K562 (cell line): ENCODE data around the gene TMED10.

Experiments
- C11orf30 ChIP-seq: fragments of 450-650 bp; IDR thresholded peaks from 2 replicates; pipeline ENCODE4 v1.6.1; 2016; ENCODE audit warnings: low read depth, mild to moderate bottlenecking
- FIP1L1 ChIP-seq: fragments of 200-400 bp; formaldehyde crosslinking; IDR thresholded peaks from 2 replicates; pipeline ENCODE4 v1.6.1; 2018; ENCODE audit warnings: mild to moderate bottlenecking, low read depth, low read length; ENCODE audit not compliant: poor library complexity, severe bottlenecking
- HDAC2 ChIP-seq: fragments of 450-650 bp; IDR thresholded peaks from 2 replicates; pipeline ENCODE4 v1.6.1; 2016; ENCODE audit warnings: mild to moderate bottlenecking
- JUND ChIP-seq, 2 experiments: IDR thresholded peaks; 2 replicates in 1 of 2; 3 replicates in 1 of 2; pipeline ENCODE4 v1.6.1; 2011; ENCODE audit warnings: borderline replicate concordance in 2 of 2, low read depth in 2 of 2, low read length in 2 of 2, improper control_type of control experiment in 1 of 2, missing biosample characterization in 1 of 2, missing genetic modification characterization in 1 of 2, missing genetic modification reagents in 1 of 2
- MEF2D ChIP-seq: conservative IDR thresholded peaks from 2 replicates; pipeline ENCODE4 v1.6.1; 2016; ENCODE audit warnings: low read depth, missing genetic modification characterization, missing compliant biosample characterization
- MXI1 ChIP-seq: IDR thresholded peaks from 2 replicates; pipeline ENCODE4 v1.6.1; 2011; ENCODE audit warnings: low read depth, mild to moderate bottlenecking, improper control_type of control experiment, low read length
- NFIC ChIP-seq: fragments of 450-650 bp; IDR thresholded peaks from 2 replicates; pipeline ENCODE4 v1.6.1; 2017; ENCODE audit warnings: mild to moderate bottlenecking, inconsistent platforms
- RAD21 ChIP-seq, 2 experiments: fragments of 250-450 bp in 1 of 2; fragments of 450-650 bp in 1 of 2; sonication (Bioruptor Pico) in 1 of 2; formaldehyde crosslinking in 1 of 2; IDR thresholded peaks in 1 of 2; conservative IDR thresholded peaks in 1 of 2; 2 replicates each; pipeline versions ENCODE4 v1.4.0 to v1.8.0; 2020 to 2022; ENCODE audit warnings: mild to moderate bottlenecking in 2 of 2, moderate library complexity in 1 of 2
- SREBF2 ChIP-seq: sonication (generic); formaldehyde crosslinking; IDR thresholded peaks from 2 replicates; pipeline ENCODE4 v1.4.0; 2020; ENCODE audit warnings: mild to moderate bottlenecking, missing genetic modification reagents
- TCF7L2 ChIP-seq: fragments of 150-350 bp; IDR thresholded peaks from 2 replicates; pipeline ENCODE4 v1.6.1; 2016; ENCODE audit warnings: low read depth, mild to moderate bottlenecking, low read length, moderate library complexity
- ZSCAN29 ChIP-seq: fragments of 450-650 bp; IDR thresholded peaks from 2 replicates; pipeline ENCODE4 v1.6.1; 2017
- TF ChIP-seq, protein P1 (sequence below), 3 experiments: IDR thresholded peaks in 2 of 3; conservative IDR thresholded peaks in 1 of 3; 2 replicates each; pipeline ENCODE4 v1.5.1; 2011 to 2012; ENCODE audit warnings: low read length in 3 of 3, mild to moderate bottlenecking in 3 of 3, control low read depth in 2 of 3, improper control_type of control experiment in 1 of 3, inconsistent platforms in 1 of 3, low read depth in 1 of 3, mixed read lengths in 1 of 3, moderate library complexity in 1 of 3; ENCODE audit not compliant: insufficient read depth in 2 of 3
- TF ChIP-seq, protein P2 (sequence below): fragments of 250-450 bp; sonication (Bioruptor Pico); IDR thresholded peaks from 2 replicates; pipeline ENCODE4 v1.4.0; 2020
- TF ChIP-seq, protein P3 (sequence below): fragments of 150-350 bp; conservative IDR thresholded peaks from 2 replicates; pipeline ENCODE4 v1.6.1; 2014; ENCODE audit warnings: low read length

DNA sequence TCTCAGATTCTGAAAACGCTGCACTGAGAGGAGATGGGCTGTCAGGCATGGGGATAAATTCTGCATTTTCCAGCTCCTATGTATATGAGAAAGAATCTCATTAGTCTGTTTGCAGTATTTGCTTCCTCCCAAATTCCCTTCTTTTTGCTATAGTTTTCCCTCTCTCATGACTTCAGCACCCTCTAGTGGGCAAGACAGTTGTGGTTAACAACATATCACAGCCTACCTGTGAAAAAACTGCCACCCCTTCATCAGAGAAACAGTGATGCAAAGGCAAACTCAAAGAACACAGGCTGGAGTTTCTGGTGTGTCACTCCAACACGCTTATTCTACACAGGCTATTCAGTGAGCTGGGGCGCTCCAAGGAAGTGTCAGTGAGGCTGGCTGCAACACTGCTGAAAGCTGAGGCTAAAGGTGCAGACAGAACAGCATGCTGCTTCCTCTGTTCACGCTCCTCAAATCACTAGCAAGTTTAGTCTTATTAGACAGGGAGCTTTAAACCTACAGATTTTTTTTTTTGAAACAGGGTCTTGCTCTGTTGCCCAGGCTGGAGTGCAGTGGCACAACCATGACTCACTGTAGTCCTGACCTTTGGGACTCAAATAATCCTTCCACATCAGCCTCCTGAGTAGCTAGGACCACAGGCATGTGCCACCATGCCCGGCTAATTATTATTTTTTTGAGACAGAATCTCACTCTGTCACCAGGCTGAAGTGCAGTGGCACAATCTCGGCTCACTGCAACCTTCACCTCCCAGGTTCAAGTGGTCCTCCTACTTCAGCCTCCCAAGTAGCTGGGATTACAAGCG is 87.6 kb downstream of the TMED10 start:
- TF ChIP-seq MEF2D (tag) (no peak), C11orf30 (no peak), NFIC (no peak), SREBF2 (CRISPR knock-in tag) (no peak), RAD21 (CRISPR knock-in tag; conservative IDR thresholded peaks at IDR 0.05 in 1 of 2, IDR thresholded peaks at IDR 0.05 in 1 of 2) (peak; percentile 74 to 90), MXI1 (no peak), TCF7L2 (no peak), ZSCAN29 (no peak), JUND (IDR thresholded peaks at IDR 0.05; ENCODE audit: borderline replicate concordance, low read depth, low read length) (no peak), JUND (tag; IDR thresholded peaks at IDR 0.05; ENCODE audit: borderline replicate concordance, low read depth, low read length) (no peak), FIP1L1 (no peak), HDAC2 (no peak)
- TF ChIP-seq, protein P1, sequence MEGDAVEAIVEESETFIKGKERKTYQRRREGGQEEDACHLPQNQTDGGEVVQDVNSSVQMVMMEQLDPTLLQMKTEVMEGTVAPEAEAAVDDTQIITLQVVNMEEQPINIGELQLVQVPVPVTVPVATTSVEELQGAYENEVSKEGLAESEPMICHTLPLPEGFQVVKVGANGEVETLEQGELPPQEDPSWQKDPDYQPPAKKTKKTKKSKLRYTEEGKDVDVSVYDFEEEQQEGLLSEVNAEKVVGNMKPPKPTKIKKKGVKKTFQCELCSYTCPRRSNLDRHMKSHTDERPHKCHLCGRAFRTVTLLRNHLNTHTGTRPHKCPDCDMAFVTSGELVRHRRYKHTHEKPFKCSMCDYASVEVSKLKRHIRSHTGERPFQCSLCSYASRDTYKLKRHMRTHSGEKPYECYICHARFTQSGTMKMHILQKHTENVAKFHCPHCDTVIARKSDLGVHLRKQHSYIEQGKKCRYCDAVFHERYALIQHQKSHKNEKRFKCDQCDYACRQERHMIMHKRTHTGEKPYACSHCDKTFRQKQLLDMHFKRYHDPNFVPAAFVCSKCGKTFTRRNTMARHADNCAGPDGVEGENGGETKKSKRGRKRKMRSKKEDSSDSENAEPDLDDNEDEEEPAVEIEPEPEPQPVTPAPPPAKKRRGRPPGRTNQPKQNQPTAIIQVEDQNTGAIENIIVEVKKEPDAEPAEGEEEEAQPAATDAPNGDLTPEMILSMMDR (IDR thresholded peaks at IDR 0.05 in 2 of 3, conservative IDR thresholded peaks at IDR 0.05 in 1 of 3; ENCODE audit: insufficient read depth in 2 of 3, low read depth in 1 of 3, low read length in 3 of 3) = peak; percentile 61 to 84 (median 70)
- TF ChIP-seq, protein P2, sequence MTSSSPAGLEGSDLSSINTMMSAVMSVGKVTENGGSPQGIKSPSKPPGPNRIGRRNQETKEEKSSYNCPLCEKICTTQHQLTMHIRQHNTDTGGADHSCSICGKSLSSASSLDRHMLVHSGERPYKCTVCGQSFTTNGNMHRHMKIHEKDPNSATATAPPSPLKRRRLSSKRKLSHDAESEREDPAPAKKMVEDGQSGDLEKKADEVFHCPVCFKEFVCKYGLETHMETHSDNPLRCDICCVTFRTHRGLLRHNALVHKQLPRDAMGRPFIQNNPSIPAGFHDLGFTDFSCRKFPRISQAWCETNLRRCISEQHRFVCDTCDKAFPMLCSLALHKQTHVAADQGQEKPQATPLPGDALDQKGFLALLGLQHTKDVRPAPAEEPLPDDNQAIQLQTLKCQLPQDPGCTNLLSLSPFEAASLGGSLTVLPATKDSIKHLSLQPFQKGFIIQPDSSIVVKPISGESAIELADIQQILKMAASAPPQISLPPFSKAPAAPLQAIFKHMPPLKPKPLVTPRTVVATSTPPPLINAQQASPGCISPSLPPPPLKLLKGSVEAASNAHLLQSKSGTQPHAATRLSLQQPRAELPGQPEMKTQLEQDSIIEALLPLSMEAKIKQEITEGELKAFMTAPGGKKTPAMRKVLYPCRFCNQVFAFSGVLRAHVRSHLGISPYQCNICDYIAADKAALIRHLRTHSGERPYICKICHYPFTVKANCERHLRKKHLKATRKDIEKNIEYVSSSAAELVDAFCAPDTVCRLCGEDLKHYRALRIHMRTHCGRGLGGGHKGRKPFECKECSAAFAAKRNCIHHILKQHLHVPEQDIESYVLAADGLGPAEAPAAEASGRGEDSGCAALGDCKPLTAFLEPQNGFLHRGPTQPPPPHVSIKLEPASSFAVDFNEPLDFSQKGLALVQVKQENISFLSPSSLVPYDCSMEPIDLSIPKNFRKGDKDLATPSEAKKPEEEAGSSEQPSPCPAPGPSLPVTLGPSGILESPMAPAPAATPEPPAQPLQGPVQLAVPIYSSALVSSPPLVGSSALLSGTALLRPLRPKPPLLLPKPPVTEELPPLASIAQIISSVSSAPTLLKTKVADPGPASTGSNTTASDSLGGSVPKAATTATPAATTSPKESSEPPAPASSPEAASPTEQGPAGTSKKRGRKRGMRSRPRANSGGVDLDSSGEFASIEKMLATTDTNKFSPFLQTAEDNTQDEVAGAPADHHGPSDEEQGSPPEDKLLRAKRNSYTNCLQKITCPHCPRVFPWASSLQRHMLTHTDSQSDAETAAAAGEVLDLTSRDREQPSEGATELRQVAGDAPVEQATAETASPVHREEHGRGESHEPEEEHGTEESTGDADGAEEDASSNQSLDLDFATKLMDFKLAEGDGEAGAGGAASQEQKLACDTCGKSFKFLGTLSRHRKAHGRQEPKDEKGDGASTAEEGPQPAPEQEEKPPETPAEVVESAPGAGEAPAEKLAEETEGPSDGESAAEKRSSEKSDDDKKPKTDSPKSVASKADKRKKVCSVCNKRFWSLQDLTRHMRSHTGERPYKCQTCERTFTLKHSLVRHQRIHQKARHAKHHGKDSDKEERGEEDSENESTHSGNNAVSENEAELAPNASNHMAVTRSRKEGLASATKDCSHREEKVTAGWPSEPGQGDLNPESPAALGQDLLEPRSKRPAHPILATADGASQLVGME (CRISPR knock-in tag) = no peak
- TF ChIP-seq, protein P3, sequence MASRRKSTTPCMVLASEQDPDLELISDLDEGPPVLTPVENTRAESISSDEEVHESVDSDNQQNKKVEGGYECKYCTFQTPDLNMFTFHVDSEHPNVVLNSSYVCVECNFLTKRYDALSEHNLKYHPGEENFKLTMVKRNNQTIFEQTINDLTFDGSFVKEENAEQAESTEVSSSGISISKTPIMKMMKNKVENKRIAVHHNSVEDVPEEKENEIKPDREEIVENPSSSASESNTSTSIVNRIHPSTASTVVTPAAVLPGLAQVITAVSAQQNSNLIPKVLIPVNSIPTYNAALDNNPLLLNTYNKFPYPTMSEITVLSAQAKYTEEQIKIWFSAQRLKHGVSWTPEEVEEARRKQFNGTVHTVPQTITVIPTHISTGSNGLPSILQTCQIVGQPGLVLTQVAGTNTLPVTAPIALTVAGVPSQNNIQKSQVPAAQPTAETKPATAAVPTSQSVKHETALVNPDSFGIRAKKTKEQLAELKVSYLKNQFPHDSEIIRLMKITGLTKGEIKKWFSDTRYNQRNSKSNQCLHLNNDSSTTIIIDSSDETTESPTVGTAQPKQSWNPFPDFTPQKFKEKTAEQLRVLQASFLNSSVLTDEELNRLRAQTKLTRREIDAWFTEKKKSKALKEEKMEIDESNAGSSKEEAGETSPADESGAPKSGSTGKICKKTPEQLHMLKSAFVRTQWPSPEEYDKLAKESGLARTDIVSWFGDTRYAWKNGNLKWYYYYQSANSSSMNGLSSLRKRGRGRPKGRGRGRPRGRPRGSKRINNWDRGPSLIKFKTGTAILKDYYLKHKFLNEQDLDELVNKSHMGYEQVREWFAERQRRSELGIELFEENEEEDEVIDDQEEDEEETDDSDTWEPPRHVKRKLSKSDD = no peak
